HG02571 (cell line): ENCODE results near the gene PARP2.
"Not testable (repeated sequence)": the region's sequence is repeated elsewhere in the genome, so short reads cannot be mapped to it uniquely, and the experiment has no call there.

Experiments used
- ATAC-seq: cut with Tn5 transposase; IDR thresholded peaks from one replicate; pipeline ENCODE4 v1.9.1; 2021; ENCODE audit warnings: mild to moderate bottlenecking, moderate library complexity; ENCODE audit not compliant: unreplicated experiment

PARP2 gene

GRCh38 chr14:20345366-20345765, 1.9 kb downstream of the PARP2 start:
- no peak for ATAC-seq

- no peak for ATAC-seq
Measured at GRCh38 chr14:20346713-20347112, 3.3 kb downstream of the PARP2 start.

GRCh38 chr14:20347747-20348146, 4.3 kb downstream of the PARP2 start:
- ATAC-seq = no peak

- ATAC-seq = no peak
Measured at GRCh38 chr14:20350282-20350681, 6.8 kb downstream of the PARP2 start.

- no peak for ATAC-seq
Measured at GRCh38 chr14:20350860-20351259, 7.4 kb downstream of the PARP2 start.

- no peak for ATAC-seq
Measured at GRCh38 chr14:20356422-20356821, 13.0 kb downstream of the PARP2 start.

- not testable (repeated sequence) for ATAC-seq
Measured at GRCh38 chr14:20358474-20358873, 15.0 kb downstream of the PARP2 start.

- no peak for ATAC-seq
Measured at GRCh38 chr14:20365928-20366327, 22.5 kb downstream of the PARP2 start.

GRCh38 chr14:20372796-20373195, 29.4 kb downstream of the PARP2 start:
- no peak for ATAC-seq

GRCh38 chr14:20375471-20375870, 32.0 kb downstream of the PARP2 start:
- no peak for ATAC-seq

- no peak for ATAC-seq
Measured at GRCh38 chr14:20376071-20376588, 32.7 kb downstream of the PARP2 start.

- ATAC-seq = no peak
Measured at GRCh38 chr14:20377171-20377570, 33.7 kb downstream of the PARP2 start.

GRCh38 chr14:20379743-20380142, 36.3 kb downstream of the PARP2 start:
- no peak for ATAC-seq

- no peak for ATAC-seq
Measured at GRCh38 chr14:20380681-20381080, 37.2 kb downstream of the PARP2 start.

- ATAC-seq = no peak
Measured at GRCh38 chr14:20381341-20381740, 37.9 kb downstream of the PARP2 start.

- ATAC-seq = no peak
Measured at GRCh38 chr14:20382526-20382925, 39.1 kb downstream of the PARP2 start.

GRCh38 chr14:20383032-20383431, 39.6 kb downstream of the PARP2 start:
- no peak for ATAC-seq

GRCh38 chr14:20383636-20384035, 40.2 kb downstream of the PARP2 start:
- ATAC-seq = no peak

- no peak for ATAC-seq
Measured at GRCh38 chr14:20384321-20384720, 40.9 kb downstream of the PARP2 start.

- no peak for ATAC-seq
Measured at GRCh38 chr14:20384886-20385285, 41.5 kb downstream of the PARP2 start.

GRCh38 chr14:20386276-20386855, 42.9 kb downstream of the PARP2 start:
- ATAC-seq = no peak

GRCh38 chr14:20387576-20387975, 44.1 kb downstream of the PARP2 start:
- no peak for ATAC-seq

- ATAC-seq = no peak
Measured at GRCh38 chr14:20388159-20388558, 44.7 kb downstream of the PARP2 start.
